ENCODE measurements around the gene DISP3.
A peak's percentile ranks its signal among the peaks of the same experiment; 100 is the strongest.

Gene DISP3

GRCh38 chr1:11458811-11459275, 20.1 kb upstream of the DISP3 start:
- peak; percentile 74 for DNase-seq

GRCh38 chr1:11461531-11462137, 17.3 kb upstream of the DISP3 start:
- no peak for DNase-seq

- peak; percentile 59 for DNase-seq
Measured at GRCh38 chr1:11462224-11462923, 16.6 kb upstream of the DISP3 start.

GRCh38 chr1:11463177-11463576, 15.8 kb upstream of the DISP3 start:
- DNase-seq: no peak

GRCh38 chr1:11465307-11465706, 13.6 kb upstream of the DISP3 start:
- no peak for DNase-seq

- DNase-seq: no peak
Measured at GRCh38 chr1:11466416-11466815, 12.5 kb upstream of the DISP3 start.

GRCh38 chr1:11468878-11469277, 10.1 kb upstream of the DISP3 start:
- no peak for DNase-seq

- no peak for DNase-seq
Measured at GRCh38 chr1:11470912-11471311, 8.0 kb upstream of the DISP3 start.

- DNase-seq: no peak
Measured at GRCh38 chr1:11471473-11471872, 7.5 kb upstream of the DISP3 start.

GRCh38 chr1:11472284-11472683, 6.7 kb upstream of the DISP3 start:
- no peak for DNase-seq

- DNase-seq: no peak
Measured at GRCh38 chr1:11472741-11473140, 6.2 kb upstream of the DISP3 start.

GRCh38 chr1:11473491-11474034, 5.4 kb upstream of the DISP3 start:
- DNase-seq: peak; percentile 81

GRCh38 chr1:11474826-11475225, 4.1 kb upstream of the DISP3 start:
- DNase-seq: no peak

- DNase-seq: no peak
Measured at GRCh38 chr1:11475748-11476147, 3.2 kb upstream of the DISP3 start.

- DNase-seq: no peak
Measured at GRCh38 chr1:11479375-11479979, 522 bp downstream of the DISP3 start.

GRCh38 chr1:11481019-11481418, 2.1 kb downstream of the DISP3 start:
- no peak for DNase-seq

- DNase-seq: no peak
Measured at GRCh38 chr1:11482198-11482597, 3.2 kb downstream of the DISP3 start.

GRCh38 chr1:11482701-11483479, 3.9 kb downstream of the DISP3 start:
- no peak for DNase-seq

GRCh38 chr1:11483581-11484320, 4.8 kb downstream of the DISP3 start:
- DNase-seq: no peak

GRCh38 chr1:11484321-11484655, 5.3 kb downstream of the DISP3 start:
- DNase-seq: no peak

- no peak for DNase-seq
Measured at GRCh38 chr1:11485191-11485590, 6.2 kb downstream of the DISP3 start.

GRCh38 chr1:11486231-11487009, 7.5 kb downstream of the DISP3 start:
- DNase-seq: no peak

Data from eye (tissue), 1 donor.